CD4-positive, alpha-beta T cell treated with Interleukin-4 for 4 hours (primary cell): ENCODE measurements around the gene CFAP70.

Experiments used
- DNase-seq: peaks from one replicate; pipeline ENCODE4 v3.0.0-alpha.2; 2020

Gene CFAP70

DNA sequence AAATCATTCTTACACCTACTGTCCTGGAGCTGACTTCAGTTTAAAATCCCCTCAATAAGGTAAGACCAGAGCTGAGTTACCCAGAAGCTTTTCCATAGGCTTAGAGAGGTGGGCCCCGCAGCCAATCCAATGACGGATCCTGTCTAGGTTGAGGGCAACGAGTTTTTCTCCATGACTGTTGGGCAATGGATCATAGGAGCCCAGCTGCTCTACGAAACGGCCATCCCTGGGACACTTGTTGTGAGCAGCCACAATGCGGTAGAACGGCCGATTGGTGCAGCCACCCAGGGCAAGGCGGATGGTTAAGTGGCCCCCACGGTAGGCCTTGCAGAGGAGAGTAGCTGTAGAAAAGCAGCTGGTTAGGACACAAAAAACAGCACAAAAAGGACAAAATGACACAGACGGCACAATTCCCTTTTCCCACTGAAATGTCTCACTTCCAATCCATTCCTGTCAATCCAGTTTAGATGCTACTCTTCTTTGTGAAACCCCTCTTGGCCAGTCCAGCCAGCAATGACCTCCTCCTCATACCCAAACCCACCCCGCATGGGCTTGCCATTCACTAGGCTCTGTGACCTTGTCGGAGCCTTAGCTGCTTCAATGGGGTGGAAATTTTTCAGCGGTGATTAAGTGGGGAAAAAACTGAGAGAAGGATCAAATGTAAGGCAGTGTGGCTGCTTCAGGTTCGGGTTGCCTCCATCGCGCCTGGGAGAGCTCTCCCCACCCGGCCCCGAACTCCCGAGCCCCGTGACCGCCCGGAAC is 106.8 kb downstream of the CFAP70 start:
- no peak for DNase-seq

DNA sequence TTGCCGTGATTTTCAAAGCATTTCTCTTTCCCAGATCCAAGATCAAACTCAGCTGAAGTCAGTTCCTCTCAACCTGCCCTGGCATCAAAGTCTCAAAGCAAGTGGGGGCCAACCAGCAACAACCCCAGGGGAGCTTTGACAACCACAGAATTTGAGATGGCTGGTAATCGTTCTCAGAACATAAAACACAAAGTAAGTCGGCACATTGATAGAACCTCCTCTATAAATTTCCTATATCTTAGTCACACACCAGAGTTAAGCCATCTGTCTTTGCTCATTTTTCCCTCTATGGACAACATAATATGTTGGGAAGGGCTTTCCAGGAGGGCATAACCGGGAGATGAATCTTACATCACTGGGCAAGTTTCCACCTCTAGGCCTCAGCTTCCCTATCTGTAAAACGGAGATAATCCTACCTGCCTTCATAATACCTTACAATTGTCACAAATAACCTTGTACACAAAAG is 110.4 kb downstream of the CFAP70 start:
- no peak for DNase-seq

DNA sequence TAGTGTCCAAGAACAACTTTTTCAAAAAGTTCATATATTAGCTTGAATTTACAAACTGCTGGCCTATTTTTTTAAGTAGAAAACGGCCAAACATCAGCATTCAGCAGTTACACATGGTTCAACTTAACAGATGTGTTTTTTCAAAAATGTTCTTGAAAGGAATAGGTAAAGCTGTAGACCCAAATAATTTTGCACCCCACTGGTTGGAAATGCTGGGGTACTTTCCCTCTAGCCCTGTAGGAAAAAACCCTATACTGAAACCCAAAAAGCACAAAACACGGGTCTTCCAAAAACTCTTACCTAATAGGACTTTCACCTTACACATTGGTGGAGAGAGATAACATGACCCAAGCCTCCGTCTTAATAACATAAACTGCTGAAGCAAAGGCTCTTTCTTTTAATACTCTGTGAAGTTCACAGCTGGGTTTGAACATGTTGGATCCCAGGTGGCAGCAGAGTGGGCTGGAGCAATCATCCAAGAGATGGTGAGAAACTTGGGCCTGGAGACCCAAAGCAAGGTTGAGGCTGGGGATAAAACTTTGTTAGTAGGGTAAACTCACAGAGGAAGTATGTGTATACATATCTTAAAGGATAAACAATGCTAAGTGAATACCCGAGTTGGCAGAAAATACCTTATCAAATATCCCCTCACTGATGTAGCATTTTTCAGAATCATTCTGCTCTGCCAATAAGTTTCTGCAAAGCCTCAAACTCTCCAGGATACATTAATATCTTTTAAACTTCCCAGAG is 111.0 kb downstream of the CFAP70 start:
- no peak for DNase-seq

DNA sequence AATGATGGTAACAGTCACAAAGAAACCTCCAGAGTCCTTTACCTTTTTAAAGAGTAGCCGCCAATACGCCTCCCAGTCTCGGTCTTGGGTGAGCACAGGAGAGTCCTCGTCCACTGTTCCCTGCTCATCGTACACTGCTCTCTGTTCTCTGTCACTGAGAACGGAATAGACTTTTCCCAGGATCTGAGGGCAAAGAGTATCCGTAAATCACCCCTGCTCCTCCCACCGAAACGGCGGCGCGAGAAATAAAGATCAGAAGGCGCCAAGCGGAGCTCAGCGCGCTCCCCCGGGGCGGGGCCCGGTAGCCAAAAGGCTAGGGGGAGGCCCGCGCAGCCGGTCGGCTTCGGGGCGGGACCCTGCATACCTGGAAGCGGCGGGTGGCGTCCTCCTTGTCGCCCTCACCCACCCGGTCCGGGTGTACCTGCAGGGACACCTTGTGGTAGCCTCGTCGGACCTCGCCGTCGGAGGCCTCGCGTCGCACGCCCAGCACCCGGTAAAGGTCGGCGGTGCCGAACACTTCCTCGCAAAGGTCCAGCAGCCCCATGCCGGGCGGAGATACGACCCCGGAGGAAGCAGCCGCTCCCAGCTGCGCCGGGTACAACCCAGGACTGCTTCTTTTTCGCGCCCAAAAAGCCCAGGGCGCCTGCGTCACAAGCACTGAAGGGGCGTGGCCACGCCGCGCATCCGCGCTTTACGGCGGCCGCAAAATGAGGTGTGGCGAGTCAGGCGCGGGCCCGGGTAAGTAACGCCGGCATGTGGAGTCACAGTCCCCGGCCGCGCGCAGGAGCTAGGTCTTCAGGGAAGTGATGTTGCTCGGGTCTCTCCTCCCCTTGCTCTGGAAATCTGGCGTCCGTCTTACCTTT is 111.8 kb downstream of the CFAP70 start, which contains the start of gene DNAJC9:
TSS of gene DNAJC9 (minus strand) at position 610 of the 863 bp plus-strand sequence. CDS start at position 544, 66 bp downstream.
- DNase-seq, result peak; percentile 97

DNA sequence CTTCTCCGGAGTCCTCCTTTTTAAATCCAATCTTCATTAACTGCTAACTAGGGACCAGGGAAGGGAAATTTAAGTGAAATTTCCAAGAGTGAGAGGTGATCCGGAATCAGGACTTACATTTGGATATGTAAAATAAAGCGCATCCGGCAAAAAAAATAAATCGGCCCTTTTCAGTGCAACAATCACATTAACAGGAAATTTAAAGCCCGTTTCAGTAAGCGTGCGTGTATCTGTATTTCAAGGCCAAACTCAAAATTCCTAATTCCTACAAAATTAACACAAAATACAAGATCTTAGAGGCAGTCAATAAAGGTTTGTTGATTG is 112.4 kb downstream of the CFAP70 start:
- no peak for DNase-seq

DNA sequence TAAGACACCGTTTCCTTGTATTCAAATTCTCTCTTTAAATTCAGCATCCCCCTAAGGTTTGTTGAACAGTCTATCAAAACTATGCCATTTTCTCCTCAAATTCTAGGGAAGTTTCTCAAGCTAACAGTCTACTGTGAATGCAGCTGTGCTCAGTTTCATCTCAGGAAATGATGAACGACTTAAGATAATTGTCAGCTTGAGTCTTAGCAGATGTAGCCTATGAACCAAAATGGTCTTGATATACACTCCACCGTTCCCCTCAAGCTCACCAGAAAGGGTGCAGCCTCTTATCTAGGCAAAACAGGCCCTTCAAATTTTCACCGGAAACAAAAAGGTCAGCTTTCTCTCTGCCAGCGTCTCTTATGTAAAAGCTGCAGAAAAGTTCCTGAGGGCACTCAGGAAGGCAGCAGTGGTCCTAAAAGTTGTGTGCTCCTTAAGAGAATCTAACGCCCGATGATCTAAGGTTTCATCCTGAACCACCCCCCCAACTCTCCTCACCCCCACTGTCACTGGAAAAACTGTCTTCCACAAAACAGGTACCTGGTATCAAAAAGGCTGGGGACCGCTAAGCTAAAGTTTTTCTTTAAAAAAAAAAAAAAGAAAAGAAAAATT is 113.7 kb downstream of the CFAP70 start:
- DNase-seq, result peak; percentile 6

DNA sequence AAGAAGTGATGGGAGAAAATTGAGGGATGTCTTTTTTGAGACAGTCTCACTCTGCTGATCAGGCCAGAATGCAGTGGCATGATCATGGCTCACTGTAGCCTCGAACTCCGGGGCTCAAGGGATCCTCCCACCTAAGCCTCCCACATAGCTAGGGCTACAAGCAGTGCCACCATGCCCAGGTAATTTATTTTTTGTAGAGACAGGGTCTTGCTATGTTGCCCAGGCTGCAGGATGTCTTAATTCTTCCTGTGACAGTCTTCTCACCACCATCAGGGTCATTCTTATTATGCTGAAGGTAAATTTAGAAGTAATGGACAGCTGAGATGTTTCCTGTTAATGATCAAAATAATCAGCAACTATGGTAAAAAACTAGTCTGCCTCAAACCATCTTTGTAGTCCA is 118.8 kb downstream of the CFAP70 start:
- no peak for DNase-seq

DNA sequence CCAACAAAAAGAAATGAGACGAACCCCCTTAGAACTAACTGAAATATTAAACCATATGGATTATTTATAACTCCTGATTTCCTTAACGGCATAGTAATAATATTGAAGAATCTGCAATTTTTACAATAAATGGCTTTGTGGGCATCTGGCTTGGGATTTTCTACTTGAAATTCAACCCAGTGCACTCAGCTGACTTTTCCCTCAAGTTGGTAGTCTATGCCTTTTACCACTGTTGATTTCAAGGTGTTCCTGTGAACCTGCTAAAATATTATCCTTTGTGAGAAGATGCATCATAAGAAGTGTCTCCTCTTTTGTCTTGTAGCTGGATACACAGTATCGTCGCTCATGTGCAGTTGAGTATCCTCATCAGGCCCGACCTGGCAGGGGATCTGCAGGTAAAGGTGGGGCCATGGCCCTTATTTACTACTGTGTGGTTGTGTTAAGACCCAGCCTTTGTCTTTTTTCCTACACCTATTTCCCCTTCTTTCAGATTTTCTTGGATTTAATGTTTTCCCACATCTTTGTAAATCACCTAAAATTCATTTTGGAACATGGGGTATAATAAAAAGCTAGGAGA is 119.6 kb downstream of the CFAP70 start:
- no peak for DNase-seq

DNA sequence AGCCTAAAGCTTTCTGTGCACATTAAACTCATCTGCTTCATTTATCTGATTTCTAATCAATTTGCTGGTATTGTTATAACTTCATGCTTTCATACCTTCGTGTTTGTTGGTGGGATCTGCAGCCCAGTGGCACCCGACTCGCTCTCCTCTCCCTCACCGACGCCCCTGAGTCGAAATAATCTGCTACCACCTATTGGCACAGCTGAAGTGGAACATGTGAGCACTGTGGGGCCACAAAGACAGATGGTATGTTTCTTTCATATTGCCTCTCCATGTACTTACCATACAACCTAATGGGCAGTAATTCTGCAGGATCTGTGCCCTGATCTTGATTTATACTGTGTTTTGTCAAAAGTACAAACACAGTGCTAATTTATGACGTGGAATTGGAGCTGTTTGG is 124.0 kb downstream of the CFAP70 start:
- DNase-seq, result no peak

DNA sequence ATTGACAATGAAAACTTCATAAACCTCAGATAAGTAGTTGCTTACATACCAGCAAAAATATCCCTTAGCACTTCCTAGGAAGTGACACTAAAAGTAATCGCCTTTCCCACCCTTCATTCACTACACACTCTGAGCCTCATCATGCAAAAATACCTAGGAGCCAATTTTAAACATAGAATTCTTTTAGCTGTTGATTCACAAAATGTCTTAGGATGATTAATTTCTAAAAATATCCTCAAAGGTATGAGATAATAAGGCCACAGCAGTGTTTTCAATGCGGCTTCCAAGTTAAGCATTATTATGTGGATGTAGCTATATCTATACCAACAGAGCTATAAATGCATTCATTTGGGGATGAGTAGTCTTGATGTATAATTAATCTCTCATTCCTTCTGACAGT is 124.8 kb downstream of the CFAP70 start:
- DNase-seq, result no peak

DNA sequence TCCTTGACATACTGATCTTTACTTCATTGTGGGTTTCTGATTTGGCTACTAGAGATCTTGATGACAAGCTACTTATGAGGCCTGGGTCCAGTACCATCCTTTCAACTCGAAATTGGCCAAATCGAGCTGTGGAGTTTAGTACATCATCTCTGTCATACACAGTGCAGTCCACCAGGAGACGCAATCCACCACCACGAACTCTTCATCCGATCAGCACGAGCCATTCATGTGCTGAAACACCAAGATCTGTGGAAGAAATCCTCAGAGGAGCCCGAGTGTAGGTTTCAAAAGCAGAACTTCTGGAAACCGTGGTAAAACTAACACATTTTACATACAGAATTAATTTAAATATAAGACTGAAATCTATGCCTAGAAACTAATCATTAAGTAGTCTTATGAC is 125.8 kb downstream of the CFAP70 start:
- no peak for DNase-seq

DNA sequence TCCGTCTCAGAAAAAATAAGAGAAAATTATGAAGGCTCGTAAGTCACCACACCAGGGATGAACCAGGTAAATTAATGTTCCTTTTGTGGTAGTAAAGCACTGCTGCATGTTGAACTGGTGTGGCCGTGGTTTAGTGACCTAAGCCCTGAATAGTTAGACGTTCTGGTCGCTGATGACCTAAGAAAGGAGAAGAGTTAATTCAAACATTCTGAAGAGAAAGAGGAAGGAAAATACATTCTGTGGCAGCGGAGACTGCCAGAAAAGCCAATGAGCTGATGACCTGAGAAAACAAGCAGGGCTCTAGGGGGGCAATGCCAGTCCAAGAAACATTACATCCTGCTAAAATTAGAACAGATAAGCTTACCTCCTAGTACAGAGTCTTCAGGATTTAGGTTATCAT is 129.1 kb downstream of the CFAP70 start:
- DNase-seq, result no peak

DNA sequence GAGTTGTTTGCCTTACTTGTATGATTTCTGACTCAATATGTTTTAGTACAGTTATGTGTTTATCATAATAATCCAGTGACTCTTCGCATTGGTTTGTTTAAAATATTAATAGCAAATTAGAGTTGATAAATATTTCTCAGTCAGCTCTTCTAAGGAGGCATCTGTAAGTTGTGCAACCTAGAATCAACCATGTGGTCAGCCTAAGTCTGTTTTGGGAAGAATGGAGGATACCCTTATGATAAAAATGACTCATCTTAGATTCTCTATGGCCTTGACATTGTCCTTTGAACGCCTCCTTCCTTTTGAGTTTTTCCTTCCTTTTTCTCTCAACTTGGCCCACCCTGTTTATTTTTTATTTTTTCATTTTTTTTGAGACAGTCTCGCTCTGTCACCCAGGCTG is 130.4 kb downstream of the CFAP70 start:
- DNase-seq, result no peak

DNA sequence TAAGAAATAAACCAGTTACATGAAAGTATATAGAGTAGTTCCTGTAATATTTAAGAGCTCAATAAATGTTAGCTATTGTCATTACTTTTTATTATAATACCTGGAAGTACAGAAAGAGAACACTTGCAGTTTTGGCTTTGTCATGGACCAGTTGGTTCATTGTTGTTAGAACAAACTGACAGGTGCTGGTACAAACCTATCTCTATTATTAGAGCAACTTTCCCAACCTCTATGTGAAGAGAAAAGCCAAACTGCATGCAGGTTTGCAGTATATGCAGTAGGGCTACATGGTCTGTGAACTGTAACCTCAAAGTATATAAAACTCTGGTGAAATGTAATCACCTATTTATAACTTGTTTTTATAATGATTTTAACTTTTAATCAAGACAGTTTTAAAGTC is 132.0 kb downstream of the CFAP70 start:
- DNase-seq, result no peak

DNA sequence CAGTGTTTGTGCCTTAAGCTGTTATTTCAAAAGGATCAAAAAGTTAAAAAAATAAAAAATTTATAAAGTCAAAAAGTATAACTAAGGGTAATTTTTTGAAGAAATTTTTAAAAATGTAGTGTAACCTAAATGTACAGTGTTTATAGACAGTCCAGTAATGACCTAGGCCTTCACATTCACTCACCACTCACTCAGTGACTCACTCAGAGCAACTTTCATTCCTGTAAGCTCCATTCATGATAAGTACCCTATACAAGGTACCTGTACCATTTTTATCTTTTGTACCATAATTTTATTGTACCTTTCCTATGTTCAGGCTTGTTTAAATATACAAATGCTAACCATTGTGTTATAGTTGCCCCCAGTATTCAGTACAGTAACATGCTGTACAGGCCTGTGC is 133.1 kb downstream of the CFAP70 start:
- DNase-seq, result no peak

DNA sequence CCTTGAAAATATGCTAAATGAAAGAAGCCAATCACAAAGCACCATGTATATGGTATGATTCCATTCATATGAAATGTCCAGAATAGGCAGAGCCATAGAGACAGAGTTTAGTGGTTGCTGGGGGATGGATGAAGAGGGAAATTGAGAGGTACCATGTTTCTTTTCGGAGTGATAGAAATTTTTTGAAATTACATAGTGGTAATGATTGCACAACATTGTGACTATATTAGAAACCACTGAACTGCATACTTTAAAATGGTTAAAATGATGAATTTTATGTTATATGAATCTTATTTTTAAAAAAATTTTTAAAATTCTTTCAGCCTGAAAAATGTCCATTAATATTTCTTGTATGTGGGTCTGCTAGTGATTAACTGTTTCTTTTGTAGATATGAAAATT is 137.7 kb downstream of the CFAP70 start:
- DNase-seq, result no peak

DNA sequence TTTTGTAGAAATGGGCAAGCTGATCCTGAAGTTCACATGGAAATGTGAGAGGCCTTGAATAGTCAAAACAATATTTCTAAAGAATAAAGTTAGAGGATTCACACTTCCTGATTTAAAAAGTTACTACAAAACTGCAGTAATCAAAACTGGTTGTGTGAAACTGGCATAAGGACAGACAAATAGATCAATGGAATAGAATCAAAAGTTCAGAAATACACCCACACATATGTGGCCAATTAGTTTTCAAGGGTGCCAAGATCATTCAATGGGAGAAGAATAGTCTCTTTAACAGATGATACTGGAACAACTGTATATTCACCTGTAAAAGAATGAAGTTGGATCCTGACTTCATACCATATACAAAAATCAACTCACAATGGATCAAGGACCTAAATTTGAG is 139.3 kb downstream of the CFAP70 start:
- no peak for DNase-seq

DNA sequence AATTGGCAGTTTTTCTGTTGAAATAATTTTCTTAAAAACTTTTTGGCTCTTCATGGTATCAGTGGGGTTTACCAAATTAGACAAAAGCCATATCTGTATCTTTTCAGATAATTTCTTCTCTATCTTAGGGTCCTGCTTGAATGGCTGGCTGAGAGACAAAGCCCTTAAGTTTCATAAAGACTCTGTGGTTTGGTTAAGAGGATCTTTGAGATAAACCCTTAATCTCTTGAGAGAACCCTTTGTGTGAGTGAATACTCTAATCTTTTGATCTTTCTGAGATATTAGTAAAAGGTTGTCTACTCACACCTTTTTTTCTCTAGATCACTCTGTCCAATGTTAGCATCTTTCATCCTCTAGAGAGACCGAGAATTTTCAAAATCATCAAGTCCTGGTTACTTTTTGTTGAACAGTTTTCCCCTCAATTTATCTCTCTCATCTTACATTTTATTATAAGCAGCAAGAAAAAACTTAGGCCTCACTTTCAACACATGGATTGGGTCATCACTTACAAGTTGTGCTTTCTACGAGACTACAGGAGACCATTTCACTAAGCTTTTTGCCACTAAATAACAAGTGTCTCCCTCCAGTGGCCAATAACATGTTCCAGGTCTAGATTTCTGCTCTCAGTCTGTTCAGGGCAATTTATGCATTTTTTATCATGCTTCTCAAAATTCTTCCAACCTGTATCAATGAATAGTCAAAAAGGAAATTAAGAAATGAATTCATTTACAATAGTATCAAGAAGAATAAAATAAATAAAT is 140.1 kb downstream of the CFAP70 start:
- DNase-seq, result peak; percentile 2

DNA sequence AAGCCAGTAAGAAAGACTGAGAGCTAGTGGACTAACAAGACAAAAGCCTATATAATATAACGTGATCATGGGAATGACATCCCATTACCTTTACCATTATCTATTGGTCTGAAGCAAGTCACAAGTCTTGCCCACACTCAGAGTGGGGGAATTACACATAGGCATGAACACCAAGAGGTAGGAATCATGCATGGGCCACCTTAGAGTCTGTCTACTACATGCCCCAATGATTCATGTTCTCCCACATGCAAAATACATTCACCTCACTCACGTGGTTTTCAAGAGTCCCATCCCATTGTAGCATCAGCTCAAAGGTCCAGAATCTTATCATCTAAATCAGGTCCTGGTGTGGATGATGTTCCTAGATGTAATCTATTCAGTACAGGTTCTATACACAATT is 141.0 kb downstream of the CFAP70 start:
- no peak for DNase-seq

DNA sequence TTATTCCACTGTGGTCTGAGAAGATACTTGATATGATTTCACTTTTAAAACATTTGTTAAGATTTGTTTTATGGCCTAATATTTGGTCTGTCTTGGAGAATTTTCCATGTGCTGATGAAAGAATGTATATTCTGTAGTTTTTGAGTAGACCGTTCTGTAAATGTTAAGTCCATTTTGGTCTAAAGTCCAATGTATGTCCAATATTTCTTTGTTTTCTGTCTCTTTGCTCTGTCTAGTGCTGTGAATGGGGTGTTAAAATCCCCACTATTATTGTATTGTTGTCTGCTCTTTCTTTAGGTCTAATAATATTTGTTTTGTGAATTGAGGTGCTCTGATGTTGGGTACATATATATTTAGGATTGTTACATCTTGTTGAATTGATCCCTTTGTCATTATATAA is 142.9 kb downstream of the CFAP70 start:
- no peak for DNase-seq

DNA sequence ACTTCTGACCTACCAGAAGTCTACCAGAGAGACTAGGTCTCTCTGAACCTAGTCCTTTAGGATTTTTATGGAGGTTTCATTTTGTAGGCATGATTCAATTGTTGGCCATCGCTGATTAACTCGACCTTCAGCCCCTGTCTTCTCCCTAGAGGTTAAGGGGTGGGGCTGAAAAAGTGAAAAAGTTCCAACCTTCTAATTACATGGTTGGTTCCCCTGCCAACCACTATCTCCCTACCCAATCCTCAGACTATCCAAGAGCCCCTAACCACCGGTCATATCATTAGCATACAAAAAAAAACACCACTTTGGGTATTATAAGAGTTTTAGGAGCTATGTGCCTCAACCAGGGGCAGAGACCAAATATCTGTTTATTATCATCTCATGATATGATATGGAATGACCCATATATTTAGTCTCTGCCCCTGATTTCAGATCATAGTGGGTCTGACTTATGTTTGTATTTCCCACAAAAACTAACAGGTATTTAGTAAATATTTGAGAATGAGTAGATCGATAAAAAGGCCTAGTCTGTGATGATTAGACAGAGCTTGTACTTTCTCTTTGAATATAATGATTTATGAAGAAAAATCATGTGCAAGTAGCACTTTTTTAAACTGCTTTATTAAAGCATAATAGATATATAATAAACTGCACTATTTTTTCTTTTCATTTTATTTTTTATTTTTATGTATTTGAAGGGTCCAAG is 147.4 kb downstream of the CFAP70 start:
- DNase-seq, result no peak
